Measurements from ENCODE around the gene RET.

The RET gene

GRCh38 chr10:43170491-43170890, 93.6 kb downstream of the RET start:
- DNase-seq (ENCODE audit: low spot score) = no peak

DNA sequence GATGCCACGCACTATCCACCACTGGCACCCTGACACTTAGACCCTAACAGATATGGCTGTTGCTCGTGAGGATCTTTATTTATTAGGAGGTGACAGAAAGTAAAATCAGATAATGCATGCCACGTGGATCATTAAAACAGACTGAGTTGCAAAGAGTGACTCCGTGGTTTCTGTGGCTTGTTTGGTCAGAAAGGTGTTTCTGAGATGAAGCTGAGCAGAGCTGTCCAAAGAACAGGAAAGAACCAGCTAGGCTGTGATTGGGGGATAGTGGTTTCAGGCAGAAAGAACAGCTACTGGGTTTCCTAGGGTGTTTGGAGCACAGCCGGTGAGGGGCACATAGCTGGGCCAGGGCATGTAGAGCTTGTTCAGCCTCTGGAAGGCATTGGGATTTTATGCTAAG, 95.8 kb downstream of the RET start:
- no peak for DNase-seq (ENCODE audit: low spot score)

DNA sequence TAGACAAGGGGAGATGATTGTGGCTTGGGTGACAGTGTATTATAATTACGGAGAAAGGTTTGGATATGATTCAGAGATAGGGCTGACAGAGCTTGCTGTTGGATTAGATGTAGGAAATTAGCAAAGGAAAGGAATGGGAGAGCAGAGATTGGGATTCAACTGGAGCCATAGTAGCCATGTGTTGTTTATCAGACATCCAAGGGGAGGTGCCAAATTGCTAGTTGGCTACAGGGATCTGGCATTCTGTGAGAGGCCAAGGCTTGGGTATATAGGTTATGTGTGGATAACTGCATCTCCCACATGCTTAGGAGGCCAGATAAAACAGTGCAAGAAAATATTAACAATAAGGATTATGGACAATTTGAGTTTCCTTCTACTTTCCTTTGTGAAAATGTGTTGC, 96.3 kb downstream of the RET start:
- DNase-seq (ENCODE audit: low spot score) = no peak

DNA sequence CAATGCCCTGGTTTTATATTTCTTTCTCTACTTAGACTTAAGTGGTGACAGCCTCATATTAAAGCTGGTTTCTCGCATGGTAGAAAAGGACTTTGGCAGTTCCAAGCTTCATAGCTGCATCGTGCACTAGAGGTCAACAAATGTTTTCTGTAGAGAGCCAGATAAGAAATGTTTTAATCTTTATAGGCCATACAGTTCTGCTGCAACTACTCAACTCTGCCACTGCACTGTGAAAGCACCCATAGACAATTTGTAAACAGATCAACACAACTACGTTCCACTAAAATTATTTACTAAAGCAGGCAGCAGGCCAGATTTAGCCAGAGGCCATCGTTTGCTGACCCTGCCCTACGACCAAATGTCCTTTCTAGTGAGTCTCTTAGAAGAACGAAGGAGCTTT, 98.1 kb downstream of the RET start:
- no peak for DNase-seq (ENCODE audit: low spot score)

GRCh38 chr10:43176271-43176670, 99.4 kb downstream of the RET start:
- no peak for DNase-seq (ENCODE audit: low spot score)

- DNase-seq (ENCODE audit: low spot score) = no peak
Measured at GRCh38 chr10:43177595-43177994, 100.7 kb downstream of the RET start.
